Measurements from ENCODE around the gene DCUN1D2.

DCUN1D2 gene

GRCh38 chr13:113442985-113443362 is 47.5 kb downstream of the DCUN1D2 start:
- TF ChIP-seq, protein P1, sequence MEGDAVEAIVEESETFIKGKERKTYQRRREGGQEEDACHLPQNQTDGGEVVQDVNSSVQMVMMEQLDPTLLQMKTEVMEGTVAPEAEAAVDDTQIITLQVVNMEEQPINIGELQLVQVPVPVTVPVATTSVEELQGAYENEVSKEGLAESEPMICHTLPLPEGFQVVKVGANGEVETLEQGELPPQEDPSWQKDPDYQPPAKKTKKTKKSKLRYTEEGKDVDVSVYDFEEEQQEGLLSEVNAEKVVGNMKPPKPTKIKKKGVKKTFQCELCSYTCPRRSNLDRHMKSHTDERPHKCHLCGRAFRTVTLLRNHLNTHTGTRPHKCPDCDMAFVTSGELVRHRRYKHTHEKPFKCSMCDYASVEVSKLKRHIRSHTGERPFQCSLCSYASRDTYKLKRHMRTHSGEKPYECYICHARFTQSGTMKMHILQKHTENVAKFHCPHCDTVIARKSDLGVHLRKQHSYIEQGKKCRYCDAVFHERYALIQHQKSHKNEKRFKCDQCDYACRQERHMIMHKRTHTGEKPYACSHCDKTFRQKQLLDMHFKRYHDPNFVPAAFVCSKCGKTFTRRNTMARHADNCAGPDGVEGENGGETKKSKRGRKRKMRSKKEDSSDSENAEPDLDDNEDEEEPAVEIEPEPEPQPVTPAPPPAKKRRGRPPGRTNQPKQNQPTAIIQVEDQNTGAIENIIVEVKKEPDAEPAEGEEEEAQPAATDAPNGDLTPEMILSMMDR (IDR thresholded peaks at IDR 0.05; ENCODE audit: low read depth, low read length, poor library complexity, severe bottlenecking), result no peak
- no peak for TF ChIP-seq EZH2phosphoT487 (IDR thresholded peaks at IDR 0.05; ENCODE audit: borderline replicate concordance, low read length)
- Histone ChIP-seq H3K4me3 (ENCODE audit: low read length) (no peak overlapping the region), H4K20me1 (ENCODE audit: control insufficient read depth, insufficient read depth, low read depth, low read length) (no peaks in the 10 kb centered on the region), H3K4me1 (ENCODE audit: control insufficient read depth, low read length) (peaks cover 49% of the 10 kb centered on the region), H3K9me2 (replicated peaks; ENCODE audit: control insufficient read depth, low read length) (no peaks in the 10 kb centered on the region), H3K9me3 (ENCODE audit: control insufficient read depth, insufficient read depth, low read length) (no peaks in the 10 kb centered on the region), H3F3A (ENCODE audit: control insufficient read depth, insufficient read depth) (peaks cover 36% of the 10 kb centered on the region), H3K27me3 (ENCODE audit: control insufficient read depth, low read length) (no peaks in the 10 kb centered on the region), H3K4me2 (ENCODE audit: low read length) (no peak overlapping the region), H3K79me2 (ENCODE audit: control insufficient read depth, low read length) (peaks cover 8% of the 10 kb centered on the region), H3K27ac (ENCODE audit: low read depth, low read length) (no peak overlapping the region), H3K36me3 (ENCODE audit: control insufficient read depth, low read length) (peaks cover 22% of the 10 kb centered on the region)

GRCh38 chr13:113442354-113442984 is 48.0 kb downstream of the DCUN1D2 start:
- Histone ChIP-seq H3K27ac (ENCODE audit: low read depth, low read length) (no peak overlapping the region), H3K27me3 (ENCODE audit: control insufficient read depth, low read length) (no peaks in the 10 kb centered on the region), H3F3A (ENCODE audit: control insufficient read depth, insufficient read depth) (peaks cover 32% of the 10 kb centered on the region), H3K9me2 (replicated peaks; ENCODE audit: control insufficient read depth, low read length) (no peaks in the 10 kb centered on the region), H3K4me1 (ENCODE audit: control insufficient read depth, low read length) (peaks cover 49% of the 10 kb centered on the region), H3K4me2 (ENCODE audit: low read length) (no peak overlapping the region), H4K20me1 (ENCODE audit: control insufficient read depth, insufficient read depth, low read depth, low read length) (no peaks in the 10 kb centered on the region), H3K9me3 (ENCODE audit: control insufficient read depth, insufficient read depth, low read length) (no peaks in the 10 kb centered on the region), H3K36me3 (ENCODE audit: control insufficient read depth, low read length) (peaks cover 17% of the 10 kb centered on the region), H3K4me3 (ENCODE audit: low read length) (no peak overlapping the region), H3K79me2 (ENCODE audit: control insufficient read depth, low read length) (peaks cover 3% of the 10 kb centered on the region)
- no peak for TF ChIP-seq EZH2phosphoT487 (IDR thresholded peaks at IDR 0.05; ENCODE audit: borderline replicate concordance, low read length)
- TF ChIP-seq, protein P1 (IDR thresholded peaks at IDR 0.05; ENCODE audit: low read depth, low read length, poor library complexity, severe bottlenecking), result no peak

DNA sequence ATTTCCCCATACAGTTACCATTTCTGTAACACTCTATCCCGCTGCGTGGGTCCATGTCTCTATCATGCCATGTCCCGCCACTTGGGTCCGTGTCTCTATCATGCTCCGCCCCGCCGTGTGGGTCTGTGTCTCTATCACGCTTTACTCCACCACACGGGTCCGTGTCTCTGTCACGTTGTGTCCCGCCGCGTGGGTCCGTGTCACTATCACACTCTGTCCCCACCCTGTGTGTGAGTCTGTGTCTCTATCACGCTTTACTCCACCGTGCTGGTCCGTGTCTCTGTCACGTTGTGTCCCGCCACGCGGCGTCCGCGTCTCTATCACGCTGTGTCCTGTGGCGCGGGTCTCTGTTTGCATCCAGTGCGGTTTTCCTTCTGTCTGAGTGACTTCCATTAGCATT is 48.9 kb downstream of the DCUN1D2 start:
- H3K4me2 ChIP-seq (ENCODE audit: low read length), result no peak overlapping the region
- no peaks in the 10 kb centered on the region for H3K27me3 ChIP-seq (ENCODE audit: control insufficient read depth, low read length)
- TF ChIP-seq, protein P1 (IDR thresholded peaks at IDR 0.05; ENCODE audit: low read depth, low read length, poor library complexity, severe bottlenecking), result no peak
- TF ChIP-seq EZH2phosphoT487 (IDR thresholded peaks at IDR 0.05; ENCODE audit: borderline replicate concordance, low read length), result no peak
- H3K9me3 ChIP-seq (ENCODE audit: control insufficient read depth, insufficient read depth, low read length), result no peaks in the 10 kb centered on the region
- no peak overlapping the region for H3K4me3 ChIP-seq (ENCODE audit: low read length)
- H3F3A ChIP-seq (ENCODE audit: control insufficient read depth, insufficient read depth), result peaks cover 31% of the 10 kb centered on the region
- peaks cover 44% of the 10 kb centered on the region for H3K4me1 ChIP-seq (ENCODE audit: control insufficient read depth, low read length)
- H3K79me2 ChIP-seq (ENCODE audit: control insufficient read depth, low read length), result no peaks in the 10 kb centered on the region
- H3K27ac ChIP-seq (ENCODE audit: low read depth, low read length), result no peak overlapping the region
- no peaks in the 10 kb centered on the region for H3K9me2 ChIP-seq (replicated peaks; ENCODE audit: control insufficient read depth, low read length)
- peaks cover 9% of the 10 kb centered on the region for H3K36me3 ChIP-seq (ENCODE audit: control insufficient read depth, low read length)
- H4K20me1 ChIP-seq (ENCODE audit: control insufficient read depth, insufficient read depth, low read depth, low read length), result no peaks in the 10 kb centered on the region
